GM21529 (cell line): ENCODE results near the gene ARF6.
"Not testable (repeated sequence)": the region's sequence is repeated elsewhere in the genome, so short reads cannot be mapped to it uniquely, and the experiment has no call there.

ENCODE experiments used
- ATAC-seq: cut with Tn5 transposase; IDR thresholded peaks from one replicate; pipeline ENCODE4 v1.9.1; 2021; ENCODE audit not compliant: unreplicated experiment

ARF6 gene

GRCh38 chr14:49876563-49877127 is 16.2 kb upstream of the ARF6 start:
- no peak for ATAC-seq

GRCh38 chr14:49879646-49880204 is 13.2 kb upstream of the ARF6 start:
- peak; percentile 89 for ATAC-seq

DNA sequence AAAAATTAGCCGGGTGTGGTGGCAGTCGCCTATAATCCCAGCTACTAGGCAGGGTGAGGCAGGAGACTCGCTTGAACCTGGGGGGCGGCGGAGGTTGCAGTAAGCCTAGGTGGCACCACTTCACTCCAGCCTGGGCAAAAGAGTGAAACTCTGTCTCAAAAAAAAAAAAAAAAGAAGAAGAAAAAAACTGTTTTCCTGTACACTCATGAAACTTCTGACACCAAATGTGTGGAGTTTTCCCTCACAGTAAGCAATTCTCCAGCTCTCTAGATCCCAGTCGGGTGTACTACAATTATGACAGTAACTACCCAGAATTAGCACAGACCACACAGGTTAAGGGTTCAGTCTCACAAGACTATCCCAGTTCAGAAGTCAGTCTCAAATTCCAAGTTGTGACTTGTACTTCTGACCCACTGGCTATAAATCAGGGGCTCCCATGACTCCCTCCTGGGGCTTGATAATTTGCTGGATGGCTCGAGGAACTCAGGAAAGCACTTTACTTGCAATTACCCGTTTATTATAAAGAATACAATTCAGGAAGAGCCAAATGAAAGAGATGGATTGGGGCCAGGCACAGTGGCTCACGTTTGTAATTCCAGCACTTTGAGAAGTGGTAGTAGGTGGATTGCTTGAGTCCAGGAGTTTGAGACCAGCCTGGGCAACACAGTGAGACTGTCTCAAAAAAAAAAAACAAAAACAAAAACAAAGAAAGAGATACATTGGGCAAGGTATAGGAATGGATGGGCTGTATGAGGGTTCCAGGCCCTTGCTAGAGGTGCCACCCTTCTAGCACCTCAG is 12.4 kb upstream of the ARF6 start:
- ATAC-seq: no peak

GRCh38 chr14:49881350-49882001 is 11.4 kb upstream of the ARF6 start:
- ATAC-seq: no peak

- no peak for ATAC-seq
These were observed 9.8 kb upstream of the ARF6 start for GRCh38 chr14:49882826-49883694.

- no peak for ATAC-seq
These were observed 6.4 kb upstream of the ARF6 start for GRCh38 chr14:49886523-49886922.

DNA sequence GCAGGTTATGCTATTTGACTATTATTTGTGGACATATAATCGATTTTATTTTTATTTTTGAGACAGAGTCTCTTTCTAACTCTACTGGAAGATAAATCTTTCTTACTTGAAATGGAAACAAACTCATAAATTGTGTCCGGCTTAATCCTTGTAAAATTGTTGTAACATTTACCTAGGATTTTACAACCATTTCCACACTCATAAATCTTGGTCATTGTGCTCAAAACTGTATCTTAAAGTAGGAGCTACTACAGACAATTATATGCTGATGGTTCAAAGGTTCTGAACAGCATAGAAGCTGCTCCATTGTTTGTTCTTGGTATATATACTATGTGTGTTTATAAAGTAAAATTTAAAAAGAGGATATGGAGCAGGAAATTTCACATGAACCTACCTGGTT is 4.6 kb upstream of the ARF6 start:
- ATAC-seq: no peak

- ATAC-seq: peak; percentile 38
These were observed 614 bp upstream of the ARF6 start for GRCh38 chr14:49892301-49892635.

DNA sequence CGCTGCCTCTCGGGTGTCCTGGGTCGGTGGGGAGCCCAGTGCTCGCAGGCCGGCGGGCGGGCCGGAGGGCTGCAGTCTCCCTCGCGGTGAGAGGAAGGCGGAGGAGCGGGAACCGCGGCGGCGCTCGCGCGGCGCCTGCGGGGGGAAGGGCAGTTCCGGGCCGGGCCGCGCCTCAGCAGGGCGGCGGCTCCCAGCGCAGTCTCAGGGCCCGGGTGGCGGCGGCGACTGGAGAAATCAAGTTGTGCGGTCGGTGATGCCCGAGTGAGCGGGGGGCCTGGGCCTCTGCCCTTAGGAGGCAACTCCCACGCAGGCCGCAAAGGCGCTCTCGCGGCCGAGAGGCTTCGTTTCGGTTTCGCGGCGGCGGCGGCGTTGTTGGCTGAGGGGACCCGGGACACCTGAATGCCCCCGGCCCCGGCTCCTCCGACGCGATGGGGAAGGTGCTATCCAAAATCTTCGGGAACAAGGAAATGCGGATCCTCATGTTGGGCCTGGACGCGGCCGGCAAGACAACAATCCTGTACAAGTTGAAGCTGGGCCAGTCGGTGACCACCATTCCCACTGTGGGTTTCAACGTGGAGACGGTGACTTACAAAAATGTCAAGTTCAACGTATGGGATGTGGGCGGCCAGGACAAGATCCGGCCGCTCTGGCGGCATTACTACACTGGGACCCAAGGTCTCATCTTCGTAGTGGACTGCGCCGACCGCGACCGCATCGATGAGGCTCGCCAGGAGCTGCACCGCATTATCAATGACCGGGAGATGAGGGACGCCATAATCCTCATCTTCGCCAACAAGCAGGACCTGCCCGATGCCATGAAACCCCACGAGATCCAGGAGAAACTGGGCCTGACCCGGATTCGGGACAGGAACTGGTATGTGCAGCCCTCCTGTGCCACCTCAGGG is 679 bp downstream of the ARF6 start:
- peak; percentile 37 for ATAC-seq

DNA sequence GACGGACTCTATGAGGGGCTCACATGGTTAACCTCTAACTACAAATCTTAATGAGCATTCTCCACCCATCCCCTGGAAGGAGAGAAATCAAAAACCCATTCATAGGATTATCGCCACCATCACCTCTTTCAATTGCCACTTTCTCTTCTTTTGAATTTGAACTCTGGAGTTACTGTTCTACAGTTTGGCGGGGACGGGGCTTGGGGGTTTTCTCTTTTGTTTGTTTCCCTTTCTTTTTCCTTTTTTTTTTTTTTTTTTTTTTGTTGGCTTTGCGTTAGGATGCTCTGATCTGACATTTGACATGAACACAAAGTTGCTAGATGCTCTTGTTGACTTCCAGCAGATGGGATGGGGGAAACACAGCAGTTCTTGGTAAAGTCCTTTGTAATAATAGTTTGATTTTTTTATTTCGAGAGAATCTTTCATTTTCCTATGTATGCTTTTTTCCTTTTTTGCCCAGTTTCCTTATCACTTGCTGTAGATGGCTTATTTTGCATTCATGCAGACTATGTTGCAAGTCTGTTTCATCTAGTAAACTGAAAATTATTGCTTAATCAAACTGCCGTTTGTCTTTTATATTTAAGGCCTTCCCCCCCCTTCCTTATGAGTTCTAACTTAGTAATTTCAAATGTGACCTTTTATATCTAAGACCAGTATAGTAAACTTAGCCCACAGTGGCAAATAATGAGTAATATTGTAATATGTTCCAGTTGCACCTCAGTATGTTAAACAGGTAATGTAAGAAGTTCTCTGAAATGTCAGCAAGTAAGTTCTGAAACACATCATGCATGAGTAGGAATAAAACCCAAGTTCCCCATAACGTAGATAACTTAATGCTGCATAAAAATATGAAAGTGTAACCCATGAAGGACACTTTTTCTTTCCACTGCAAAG is 1.6 kb downstream of the ARF6 start:
- not testable (repeated sequence) for ATAC-seq

DNA sequence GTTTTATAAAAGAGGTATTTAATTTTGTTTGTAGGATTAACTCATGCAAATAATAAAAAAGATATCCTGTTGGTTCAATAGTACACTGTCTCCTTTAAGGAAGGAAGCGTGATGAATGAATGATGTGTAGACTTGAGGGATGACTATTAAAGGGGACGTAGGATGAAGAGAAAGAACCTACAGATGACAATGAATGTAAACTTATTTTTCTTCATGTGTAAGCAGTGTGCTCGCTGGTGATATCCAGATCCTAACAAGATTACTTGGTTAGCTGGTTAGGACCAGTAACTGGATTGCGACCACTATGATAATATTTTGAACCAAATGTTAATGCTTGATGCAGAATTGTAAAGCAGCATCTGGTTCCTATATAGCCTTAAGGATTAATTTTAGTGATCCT is 2.6 kb downstream of the ARF6 start:
- ATAC-seq: no peak

GRCh38 chr14:49896272-49896671 is 3.4 kb downstream of the ARF6 start:
- not testable (repeated sequence) for ATAC-seq

GRCh38 chr14:49896966-49897365 is 4.1 kb downstream of the ARF6 start:
- ATAC-seq: no peak

DNA sequence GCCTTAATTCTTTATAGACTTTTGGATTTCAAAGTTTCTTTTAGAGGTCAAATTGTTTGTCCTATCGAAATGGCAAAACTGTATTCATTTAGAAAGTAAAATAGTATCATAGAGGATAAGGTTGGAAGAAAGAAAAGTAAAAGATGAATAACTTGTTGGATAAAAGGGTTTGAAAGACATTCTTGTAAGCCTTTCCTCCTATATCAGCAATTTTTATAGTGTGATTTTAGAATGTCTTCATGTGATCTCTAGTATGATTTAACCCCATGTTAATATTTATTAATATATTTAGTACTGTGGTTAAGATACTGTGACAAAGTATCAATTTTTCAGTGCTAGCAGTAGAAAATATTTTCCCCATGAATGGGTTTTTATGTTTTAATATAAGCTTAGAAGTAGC is 4.5 kb downstream of the ARF6 start:
- no peak for ATAC-seq

DNA sequence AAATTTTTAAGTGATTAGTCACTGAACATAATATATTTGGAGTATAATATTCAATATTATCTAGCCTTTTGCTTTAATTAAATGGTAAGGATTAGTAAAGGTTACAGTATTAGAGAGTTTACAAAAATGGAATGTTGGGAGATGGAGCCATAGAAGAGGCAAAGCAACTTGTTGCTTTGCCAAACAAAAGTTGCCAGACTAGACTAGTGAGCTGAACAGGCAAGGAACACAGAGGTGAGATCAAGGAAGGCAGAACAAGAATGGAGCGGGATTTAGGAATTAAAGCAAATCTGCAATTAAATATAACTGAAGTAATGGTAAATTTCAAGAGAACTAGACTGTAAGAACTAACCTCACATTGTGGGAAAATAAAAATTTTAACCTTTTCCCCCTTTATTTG is 5.1 kb downstream of the ARF6 start:
- ATAC-seq: no peak

- no peak for ATAC-seq
These were observed 5.6 kb downstream of the ARF6 start for GRCh38 chr14:49898485-49898884.

DNA sequence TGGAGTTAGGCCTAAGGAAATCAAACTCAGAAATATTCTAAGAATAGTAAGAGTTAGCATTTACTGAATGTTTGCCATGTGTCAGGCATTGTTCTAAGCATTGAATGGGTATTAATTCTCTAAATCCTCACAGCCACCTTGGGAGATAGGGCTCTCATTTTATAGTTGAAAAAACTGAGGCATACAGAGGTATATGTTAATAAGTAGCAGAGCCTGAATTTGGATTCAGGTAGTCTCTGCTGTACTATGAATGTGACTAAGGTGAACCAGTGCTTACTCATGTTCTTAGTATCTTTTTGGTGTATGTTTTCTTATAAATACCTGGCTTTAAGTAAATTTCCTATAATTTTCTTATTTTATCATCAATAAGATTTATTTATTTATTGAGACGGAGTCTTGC is 8.1 kb downstream of the ARF6 start:
- ATAC-seq: no peak

DNA sequence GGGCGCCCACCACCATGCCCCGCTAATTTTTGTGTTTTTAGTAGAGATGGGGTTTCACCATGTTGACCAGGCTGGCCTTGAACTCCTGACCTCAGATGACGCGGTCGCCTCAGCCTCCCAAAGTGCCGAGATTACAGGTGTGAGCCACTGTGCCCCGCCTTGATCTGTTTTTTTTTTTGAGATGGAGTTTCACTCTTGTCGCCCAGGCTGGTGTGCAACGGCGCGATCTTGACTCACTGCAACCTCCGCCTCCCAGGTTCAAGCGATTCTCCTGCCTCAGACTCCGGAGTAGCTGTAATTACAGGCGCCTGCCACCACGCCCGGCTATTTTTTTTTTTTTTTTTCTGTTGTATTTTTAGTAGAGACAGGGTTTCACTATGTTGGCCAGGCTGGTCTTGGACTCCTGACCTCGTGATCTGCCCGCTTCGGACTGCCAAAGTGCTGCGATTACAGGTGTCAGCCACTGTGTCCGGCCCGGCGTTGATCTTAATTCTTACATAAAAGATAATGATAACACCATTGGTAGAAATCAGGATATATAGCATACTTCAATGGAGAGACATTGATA is 9.9 kb downstream of the ARF6 start:
- not testable (repeated sequence) for ATAC-seq

- no peak for ATAC-seq
These were observed 11.4 kb downstream of the ARF6 start for GRCh38 chr14:49904270-49904669.
